GM20431 (cell line): Measurements from ENCODE around the gene MEAF6.
"Not testable (repeated sequence)": the region's sequence is repeated elsewhere in the genome, so short reads cannot be mapped to it uniquely, and the experiment has no call there.

Experiments used
- in situ Hi-C: fragments of 300-500 bp; cut with MseI, MboI; formaldehyde crosslinking; loops from one replicate; pipeline ENCODE4 v1.15.0; 2020; ENCODE audit warnings: low sequenced_read_pairs; ENCODE audit not compliant: unreplicated experiment

MEAF6 gene

GRCh38 chr1:37514350-37515184, at the start of gene MEAF6:
MEAF6 (minus strand) TSS chr1:37514766; CDS start chr1:37514746, 20 bp downstream.
- in situ Hi-C loops, result no loop called here

GRCh38 chr1:37562984-37563383, 48.4 kb upstream of the MEAF6 start:
- in situ Hi-C loops, result no loop called here

DNA sequence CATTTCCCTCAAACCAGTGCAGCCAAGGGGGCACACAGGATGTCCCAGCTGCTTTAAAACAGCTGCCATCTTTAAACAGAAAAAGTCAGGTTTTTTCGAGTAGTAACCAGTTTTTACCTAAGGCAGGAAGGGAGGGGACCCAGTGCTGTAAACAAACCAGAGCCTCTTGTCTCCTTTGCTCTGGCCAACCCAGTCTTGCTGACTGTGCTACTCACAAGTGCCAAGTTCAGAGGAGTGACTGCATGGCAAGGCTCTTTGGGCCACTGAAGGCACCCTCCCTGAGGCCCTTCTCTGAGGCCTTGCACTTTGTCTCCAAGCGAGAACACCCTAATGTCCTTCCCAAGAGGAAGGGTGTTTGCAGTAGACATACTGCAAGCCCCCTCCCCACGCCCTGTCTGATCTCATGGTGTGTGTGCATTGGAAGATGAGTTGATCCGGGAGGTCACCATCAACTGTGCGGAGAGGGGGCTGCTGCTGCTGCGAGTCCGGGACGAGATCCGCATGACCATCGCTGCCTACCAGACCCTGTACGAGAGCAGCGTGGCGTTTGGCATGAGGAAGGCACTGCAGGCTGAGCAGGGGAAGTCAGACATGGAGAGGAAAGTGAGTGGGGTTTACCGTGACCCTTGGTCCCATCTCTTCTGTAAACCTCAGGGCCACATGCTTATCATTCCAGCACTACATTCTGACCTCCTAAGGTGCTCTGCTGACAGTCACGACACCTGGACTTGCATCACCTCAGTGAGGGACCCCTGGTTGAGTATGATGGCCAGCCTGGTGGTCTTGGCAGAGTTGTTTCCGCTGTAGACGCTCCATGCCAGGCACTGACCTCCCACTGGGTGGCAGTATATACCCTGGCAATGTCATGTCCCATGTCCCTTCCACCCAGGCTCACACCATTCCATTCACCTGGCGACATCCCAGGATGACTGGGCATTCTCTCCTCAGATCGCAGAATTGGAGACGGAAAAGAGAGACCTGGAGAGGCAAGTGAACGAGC, 46.9 kb upstream of the MEAF6 start:
- in situ Hi-C loops, result no loop called here

GRCh38 chr1:37560401-37561132, 46.0 kb upstream of the MEAF6 start:
- in situ Hi-C loops, result no loop called here

DNA sequence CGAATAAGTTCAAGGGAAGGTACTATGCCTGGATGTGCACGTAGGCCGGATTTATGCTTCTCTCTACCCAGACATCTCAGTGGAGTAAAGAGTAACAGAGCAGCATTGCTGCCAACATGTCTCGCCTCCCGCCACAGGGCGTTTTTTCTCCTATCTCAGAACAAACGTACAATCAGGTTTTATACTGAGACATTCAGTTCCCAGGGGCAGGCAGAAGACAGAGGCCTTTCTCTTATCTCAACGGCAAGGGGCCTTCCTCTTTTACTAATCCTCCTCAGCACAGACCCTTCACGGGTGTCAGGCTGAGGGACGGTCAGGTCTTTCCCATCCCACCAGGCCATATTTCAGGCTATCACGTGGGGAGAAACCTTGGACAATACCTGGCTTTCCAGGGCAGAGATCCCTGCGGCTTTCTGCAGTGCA, 45.4 kb upstream of the MEAF6 start:
- in situ Hi-C loops, result not testable (repeated sequence)

GRCh38 chr1:37559080-37559479, 44.5 kb upstream of the MEAF6 start:
- in situ Hi-C loops, result no loop called here

DNA sequence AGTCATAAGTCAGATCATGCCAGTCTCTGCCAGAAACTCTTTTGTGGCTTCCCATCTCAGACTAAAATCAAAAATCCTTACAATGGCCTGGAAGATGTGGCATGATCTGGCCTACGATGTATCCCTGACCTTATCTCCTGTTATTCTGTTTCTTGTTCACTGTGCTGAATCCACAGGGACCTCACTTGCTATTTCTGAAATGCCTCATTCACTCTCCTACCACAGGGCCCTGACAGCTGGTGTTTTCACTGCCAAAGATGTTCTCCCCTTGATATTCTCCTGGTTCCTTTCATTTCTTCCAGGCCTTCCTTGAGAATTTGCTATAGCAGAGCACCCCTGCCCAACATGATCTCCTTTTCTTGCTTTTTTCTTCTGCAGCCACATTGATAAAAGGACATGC, 43.8 kb upstream of the MEAF6 start:
- in situ Hi-C loops, result no loop called here

DNA sequence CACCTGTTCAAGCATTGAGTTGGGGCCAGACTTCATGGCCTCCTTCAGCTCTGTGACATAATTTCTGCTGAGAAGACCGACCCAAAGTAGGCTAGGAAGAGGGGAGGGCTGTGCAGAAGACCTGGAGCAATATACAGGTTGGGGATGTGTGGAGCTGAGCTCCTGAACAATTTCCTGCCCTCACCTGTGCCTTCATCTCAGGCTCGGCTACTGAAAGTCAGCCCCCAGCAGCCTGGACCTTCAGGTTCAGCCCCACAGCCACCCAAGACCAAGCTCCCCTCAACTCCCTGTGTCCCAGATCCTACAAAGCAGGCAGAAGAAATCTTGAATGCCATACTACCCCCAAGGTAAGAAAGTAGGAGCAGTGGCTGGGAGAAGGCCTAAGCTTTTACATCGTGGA, 42.8 kb upstream of the MEAF6 start:
- in situ Hi-C loops, result no loop called here

- in situ Hi-C loops, result no loop called here
Observed at GRCh38 chr1:37556712-37557196, 42.2 kb upstream of the MEAF6 start, which contains the start of gene DNALI1. DNALI1 (plus strand) TSS chr1:37556940; CDS start chr1:37556995, 55 bp downstream.

- in situ Hi-C loops, result no loop called here
Observed at GRCh38 chr1:37553927-37554808, 39.6 kb upstream of the MEAF6 start, which contains the start of gene SNIP1. SNIP1 (minus strand) TSS chr1:37554293; CDS start chr1:37554229, 64 bp downstream.

GRCh38 chr1:37553598-37553926, 39.0 kb upstream of the MEAF6 start:
- in situ Hi-C loops, result no loop called here

GRCh38 chr1:37549341-37549740, 34.8 kb upstream of the MEAF6 start:
- in situ Hi-C loops, result no loop called here

DNA sequence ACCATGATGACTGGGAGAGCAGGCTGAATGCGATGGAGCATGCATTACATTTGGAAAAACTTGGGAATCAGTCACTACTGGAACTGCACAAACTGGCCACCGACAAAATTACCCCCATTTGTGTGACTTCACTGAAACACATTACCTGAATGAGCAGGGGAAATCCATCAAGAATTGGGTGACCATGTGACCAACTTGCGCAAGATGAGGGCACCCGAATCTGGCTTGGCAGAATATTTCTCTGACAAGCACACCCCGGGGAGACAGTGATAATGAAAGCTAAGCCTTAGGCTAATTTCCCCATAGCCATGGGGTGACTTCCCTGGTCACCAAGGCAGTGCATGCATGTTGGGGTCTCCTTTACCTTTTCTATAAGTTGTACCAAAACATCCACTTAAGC, 30.5 kb upstream of the MEAF6 start:
- in situ Hi-C loops, result no loop called here

DNA sequence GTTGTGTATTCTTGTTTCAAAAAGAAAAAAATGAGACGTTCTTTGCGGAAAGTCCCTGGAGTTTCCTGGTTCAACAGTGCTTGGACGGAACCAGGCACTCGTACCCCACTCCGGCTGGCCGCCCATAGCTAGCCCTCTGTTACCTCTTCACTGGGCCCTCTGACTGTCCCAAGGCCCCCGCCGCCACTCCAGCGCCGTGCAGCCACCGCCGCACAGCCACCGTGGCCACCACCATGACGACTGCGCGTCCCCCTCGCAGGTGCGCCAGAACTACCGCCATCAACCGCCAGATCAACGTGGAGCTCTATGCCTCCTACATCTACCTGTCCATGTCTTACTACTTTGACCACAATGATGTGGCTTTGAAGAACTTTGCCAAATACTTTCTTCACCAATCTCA, 30.0 kb upstream of the MEAF6 start:
- in situ Hi-C loops, result no loop called here

GRCh38 chr1:37540036-37540785, 25.6 kb upstream of the MEAF6 start:
- in situ Hi-C loops, result no loop called here

DNA sequence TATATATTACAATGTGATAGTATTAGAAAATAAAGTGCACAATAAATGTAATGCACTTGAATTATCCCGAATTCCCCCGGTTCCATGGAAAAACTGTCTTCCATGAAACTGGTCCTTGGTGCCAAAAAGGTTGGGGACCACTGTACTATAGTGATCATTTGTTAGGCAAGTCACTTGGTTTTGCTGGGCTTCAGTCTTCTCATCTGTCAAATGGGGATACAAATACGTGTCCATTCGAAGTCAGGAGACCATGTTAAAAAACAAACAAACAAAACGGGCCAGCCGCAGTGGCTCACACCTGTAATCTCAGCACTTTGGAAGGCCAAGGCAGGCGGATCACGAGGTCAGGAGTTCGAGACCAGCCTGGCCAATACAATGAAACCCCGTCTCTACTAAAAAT, 24.6 kb upstream of the MEAF6 start:
- in situ Hi-C loops, result not testable (repeated sequence)

DNA sequence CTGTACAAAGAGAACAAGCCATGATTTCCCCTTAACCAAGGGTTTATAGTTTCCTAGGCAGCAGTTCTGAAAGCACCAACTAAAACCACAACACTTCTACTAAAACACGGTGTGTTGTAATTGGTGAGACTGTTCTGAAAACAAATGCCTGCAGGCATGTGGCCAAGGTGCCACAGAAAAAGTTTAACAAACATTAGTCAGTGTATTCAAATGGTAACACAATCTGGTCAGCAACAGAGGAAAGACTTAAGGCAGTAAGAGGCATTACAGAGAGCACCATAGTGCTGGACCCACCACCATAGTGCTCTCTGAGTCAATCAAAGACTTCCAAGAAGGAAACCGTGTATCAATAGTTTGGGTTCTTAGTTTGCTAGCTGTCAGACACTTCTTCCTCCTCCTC, 22.8 kb upstream of the MEAF6 start:
- in situ Hi-C loops, result no loop called here

GRCh38 chr1:37533317-37534093, 18.9 kb upstream of the MEAF6 start:
- in situ Hi-C loops, result no loop called here
